Mammary epithelial cell (primary cell): ENCODE results near the gene CSNK1G2.

Experiments
- EZH2 ChIP-seq: IDR thresholded peaks from 2 replicates; pipeline ENCODE4 v1.6.1; 2012; ENCODE audit warnings: low read length, inconsistent platforms, borderline replicate concordance
- TF ChIP-seq, protein P1 (sequence below), 2 donors: IDR thresholded peaks in 1 of 2; conservative IDR thresholded peaks in 1 of 2; 2 replicates each; pipeline ENCODE4 v1.5.1; 2011 to 2012; ENCODE audit warnings: inconsistent platforms in 2 of 2, low read length in 2 of 2, mild to moderate bottlenecking in 2 of 2, control low read depth in 1 of 2, low read depth in 1 of 2; ENCODE audit not compliant: insufficient read depth in 1 of 2; ENCODE audit errors: extremely low read depth in 1 of 2

DNA sequence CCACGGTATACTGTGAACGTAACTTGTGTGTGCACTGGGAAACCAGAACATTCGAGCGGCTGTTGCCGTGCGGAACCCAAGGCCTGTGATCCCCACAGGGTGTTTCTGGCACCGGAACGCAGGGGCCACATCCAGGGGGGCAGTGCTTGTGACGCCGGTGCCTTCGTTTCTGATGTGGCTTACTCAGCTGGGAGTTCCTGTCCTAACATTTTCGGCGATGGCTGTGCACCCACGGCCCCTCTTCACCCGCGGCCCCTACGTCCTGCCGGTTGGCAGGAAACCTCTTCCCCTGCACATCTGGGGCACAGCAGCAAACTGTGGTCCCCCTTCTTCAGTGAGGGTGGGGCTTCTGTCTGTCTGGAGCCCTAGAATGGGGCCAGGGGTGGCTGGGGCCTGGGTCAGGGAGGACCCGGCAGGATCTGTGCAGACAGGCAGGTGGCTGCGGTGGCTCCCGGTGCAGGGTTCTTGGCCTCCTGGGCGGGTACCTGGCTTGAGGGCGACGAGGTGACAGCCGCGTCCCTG lies 26.2 kb downstream of the CSNK1G2 start:
- TF ChIP-seq EZH2, result no peak
- TF ChIP-seq, protein P1, sequence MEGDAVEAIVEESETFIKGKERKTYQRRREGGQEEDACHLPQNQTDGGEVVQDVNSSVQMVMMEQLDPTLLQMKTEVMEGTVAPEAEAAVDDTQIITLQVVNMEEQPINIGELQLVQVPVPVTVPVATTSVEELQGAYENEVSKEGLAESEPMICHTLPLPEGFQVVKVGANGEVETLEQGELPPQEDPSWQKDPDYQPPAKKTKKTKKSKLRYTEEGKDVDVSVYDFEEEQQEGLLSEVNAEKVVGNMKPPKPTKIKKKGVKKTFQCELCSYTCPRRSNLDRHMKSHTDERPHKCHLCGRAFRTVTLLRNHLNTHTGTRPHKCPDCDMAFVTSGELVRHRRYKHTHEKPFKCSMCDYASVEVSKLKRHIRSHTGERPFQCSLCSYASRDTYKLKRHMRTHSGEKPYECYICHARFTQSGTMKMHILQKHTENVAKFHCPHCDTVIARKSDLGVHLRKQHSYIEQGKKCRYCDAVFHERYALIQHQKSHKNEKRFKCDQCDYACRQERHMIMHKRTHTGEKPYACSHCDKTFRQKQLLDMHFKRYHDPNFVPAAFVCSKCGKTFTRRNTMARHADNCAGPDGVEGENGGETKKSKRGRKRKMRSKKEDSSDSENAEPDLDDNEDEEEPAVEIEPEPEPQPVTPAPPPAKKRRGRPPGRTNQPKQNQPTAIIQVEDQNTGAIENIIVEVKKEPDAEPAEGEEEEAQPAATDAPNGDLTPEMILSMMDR (conservative IDR thresholded peaks at IDR 0.05 in 1 of 2, IDR thresholded peaks at IDR 0.05 in 1 of 2; ENCODE audit: extremely low read depth in 1 of 2, insufficient read depth in 1 of 2, low read depth in 1 of 2, low read length in 2 of 2), result no peak
